ENCODE results near the gene CHAD.
"Not testable (repeated sequence)": the region's sequence is repeated elsewhere in the genome, so short reads cannot be mapped to it uniquely, and the experiment has no call there.

The CHAD gene

GRCh38 chr17:50475362-50475761 lies 6.7 kb upstream of the CHAD start:
- no peak for DNase-seq (ENCODE audit: low read depth in 2 of 2)

- no peak for DNase-seq (ENCODE audit: low read depth in 2 of 2)
Observed at GRCh38 chr17:50474523-50474922, 5.8 kb upstream of the CHAD start.

GRCh38 chr17:50473901-50474300 lies 5.2 kb upstream of the CHAD start:
- DNase-seq (ENCODE audit: low read depth in 2 of 2): no peak

- DNase-seq (ENCODE audit: low read depth in 2 of 2): not testable (repeated sequence)
Observed at GRCh38 chr17:50472761-50473161, 4.1 kb upstream of the CHAD start.

- DNase-seq (ENCODE audit: low read depth in 2 of 2): no peak
Observed at GRCh38 chr17:50472286-50472685, 3.6 kb upstream of the CHAD start.

- DNase-seq (ENCODE audit: low read depth in 2 of 2): no peak
Observed at GRCh38 chr17:50471009-50471905, 2.6 kb upstream of the CHAD start.

GRCh38 chr17:50470426-50470825 lies 1.7 kb upstream of the CHAD start:
- DNase-seq (ENCODE audit: low read depth in 2 of 2): no peak

- DNase-seq (ENCODE audit: low read depth in 2 of 2): no peak
Observed at GRCh38 chr17:50469671-50470305, 1.1 kb upstream of the CHAD start.

GRCh38 chr17:50469208-50469605 lies 527 bp upstream of the CHAD start:
- DNase-seq (ENCODE audit: low read depth in 2 of 2): no peak

- DNase-seq (ENCODE audit: low read depth in 2 of 2): no peak
Observed at GRCh38 chr17:50467855-50468303, 801 bp downstream of the CHAD start.

- no peak for DNase-seq (ENCODE audit: low read depth in 2 of 2)
Observed at GRCh38 chr17:50467114-50467854, 1.4 kb downstream of the CHAD start.

- DNase-seq (ENCODE audit: low read depth in 2 of 2): no peak
Observed at GRCh38 chr17:50466371-50467113, 2.1 kb downstream of the CHAD start.

- DNase-seq (ENCODE audit: low read depth in 2 of 2): no peak
Observed at GRCh38 chr17:50465635-50466034, 3.0 kb downstream of the CHAD start.

- no peak for DNase-seq (ENCODE audit: low read depth in 2 of 2)
Observed at GRCh38 chr17:50465171-50465570, 3.5 kb downstream of the CHAD start.

- DNase-seq (ENCODE audit: low read depth in 2 of 2): no peak
Observed at GRCh38 chr17:50464736-50465135, 3.9 kb downstream of the CHAD start.

- DNase-seq (ENCODE audit: low read depth in 2 of 2): no peak
Observed at GRCh38 chr17:50464121-50464520, 4.6 kb downstream of the CHAD start.

- DNase-seq (ENCODE audit: low read depth in 2 of 2): no peak
Observed at GRCh38 chr17:50462446-50462845, 6.2 kb downstream of the CHAD start.

- DNase-seq (ENCODE audit: low read depth in 2 of 2): no peak
Observed at GRCh38 chr17:50461550-50462132, 7.0 kb downstream of the CHAD start.

GRCh38 chr17:50460831-50461526 lies 7.7 kb downstream of the CHAD start:
- no peak for DNase-seq (ENCODE audit: low read depth in 2 of 2)

- no peak for DNase-seq (ENCODE audit: low read depth in 2 of 2)
Observed at GRCh38 chr17:50459756-50460155, 8.9 kb downstream of the CHAD start.

All from stimulated activated CD8-positive, alpha-beta memory T cell treated with anti-CD3 and anti-CD28 coated beads, Interleukin-15, amount 100 ng/mL, for 4 hours (primary cell).